NCI-H2227 (cell line): ENCODE results near the gene SLC26A2.
A peak's percentile ranks its signal among the peaks of the same experiment; 100 is the strongest.

ENCODE experiments used
- DNase-seq: peaks from one replicate; lab custom pipeline; 2025; ENCODE audit not compliant: unreplicated experiment; lab: John Stamatoyannopoulos, UW

The SLC26A2 gene

DNA sequence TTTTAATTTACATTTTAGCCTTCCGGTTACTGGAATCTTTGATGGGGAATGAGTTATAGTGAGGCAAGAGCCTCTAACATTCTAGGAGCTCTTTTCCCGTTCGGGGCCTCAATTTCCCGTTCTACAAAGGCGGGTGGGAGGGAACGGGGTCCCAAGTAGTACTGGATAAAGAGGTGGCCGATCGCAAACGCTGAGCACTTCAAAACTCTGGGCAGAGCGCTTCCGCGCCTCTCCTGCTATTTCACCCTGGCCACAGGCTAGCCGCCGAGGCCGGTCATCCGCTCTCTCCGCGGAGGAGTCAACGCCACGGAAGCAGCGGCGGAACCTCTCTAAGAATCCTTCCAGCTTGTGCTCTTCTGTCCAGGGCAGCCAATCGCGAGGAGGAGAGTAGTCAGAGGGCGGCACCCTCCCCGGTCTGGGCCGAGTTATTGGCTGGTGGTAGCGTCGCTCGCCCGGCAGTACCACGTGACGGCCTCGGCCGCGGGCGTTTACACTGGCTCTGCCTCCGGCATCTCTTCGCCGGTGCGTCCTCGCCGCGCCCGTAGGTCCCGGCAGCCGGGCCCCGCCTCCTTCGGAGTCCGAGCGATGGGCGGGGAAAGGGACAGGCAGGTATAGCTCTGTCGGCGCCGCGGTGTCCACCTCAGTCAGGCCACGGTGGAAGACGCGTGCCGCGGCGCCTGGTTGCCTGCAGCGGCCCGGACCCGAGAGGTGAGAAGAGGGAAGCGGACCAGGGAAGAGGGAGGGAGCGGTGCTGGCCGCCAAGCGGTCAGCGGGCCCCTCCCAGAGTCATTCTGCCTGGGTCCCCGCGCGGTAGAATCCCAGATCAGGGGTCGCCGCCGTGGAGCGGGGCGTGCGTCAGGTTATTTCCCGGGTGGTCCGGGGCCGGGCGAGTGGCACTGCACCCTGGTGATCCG is at the start of gene SLC26A2:
Gene SLC26A2 (plus strand): TSS at position 487 of the 914 bp plus-strand sequence. CDS start 16,895 bp downstream, outside the sequence.
- DNase-seq = peak; percentile 95

- no peak for DNase-seq
These were observed 49.5 kb upstream of the SLC26A2 start for GRCh38 chr5:149911031-149911430.

- no peak for DNase-seq
These were observed 48.2 kb upstream of the SLC26A2 start for GRCh38 chr5:149912226-149912871.

- no peak for DNase-seq
These were observed 46.8 kb upstream of the SLC26A2 start for GRCh38 chr5:149913436-149914419.

GRCh38 chr5:149915392-149916260 is 44.9 kb upstream of the SLC26A2 start:
- DNase-seq = no peak

DNA sequence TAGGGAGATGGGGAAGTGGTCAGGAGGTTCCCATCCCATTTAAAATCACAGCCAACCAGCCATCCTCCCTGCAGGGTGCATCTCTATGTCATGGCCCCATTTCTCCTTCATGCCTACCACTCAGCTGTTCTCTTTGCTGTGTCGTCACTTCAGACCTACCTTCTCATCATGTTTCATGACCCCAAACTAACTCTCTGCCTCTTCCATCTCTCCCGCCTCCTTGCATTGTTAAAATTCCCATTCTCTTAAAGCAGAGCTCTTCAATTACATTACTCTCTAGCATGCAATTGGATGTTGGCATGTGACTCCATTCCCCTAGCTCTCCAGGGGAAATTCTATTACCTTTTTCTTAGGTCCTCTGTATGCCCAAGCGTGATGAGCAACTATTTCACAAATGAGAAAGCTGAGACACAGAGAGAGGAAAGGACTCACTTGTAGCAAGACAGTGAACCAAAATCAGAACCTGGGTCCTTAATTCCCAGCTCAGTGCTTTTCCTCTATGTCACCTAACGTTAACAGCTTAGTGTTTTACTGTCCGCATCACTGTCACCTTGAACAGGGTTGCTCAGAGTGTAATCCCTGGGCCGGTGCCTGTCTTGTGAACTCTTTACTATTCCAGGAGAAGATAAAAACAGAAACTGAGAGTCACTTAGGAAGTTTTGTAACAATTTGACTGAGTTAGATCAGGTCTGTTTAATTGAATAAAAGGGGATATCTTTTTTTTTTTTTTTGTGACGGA is 44.1 kb upstream of the SLC26A2 start:
- DNase-seq = no peak

GRCh38 chr5:149917073-149917676 is 43.4 kb upstream of the SLC26A2 start:
- DNase-seq = no peak

GRCh38 chr5:149921597-149921996 is 39.0 kb upstream of the SLC26A2 start:
- no peak for DNase-seq

DNA sequence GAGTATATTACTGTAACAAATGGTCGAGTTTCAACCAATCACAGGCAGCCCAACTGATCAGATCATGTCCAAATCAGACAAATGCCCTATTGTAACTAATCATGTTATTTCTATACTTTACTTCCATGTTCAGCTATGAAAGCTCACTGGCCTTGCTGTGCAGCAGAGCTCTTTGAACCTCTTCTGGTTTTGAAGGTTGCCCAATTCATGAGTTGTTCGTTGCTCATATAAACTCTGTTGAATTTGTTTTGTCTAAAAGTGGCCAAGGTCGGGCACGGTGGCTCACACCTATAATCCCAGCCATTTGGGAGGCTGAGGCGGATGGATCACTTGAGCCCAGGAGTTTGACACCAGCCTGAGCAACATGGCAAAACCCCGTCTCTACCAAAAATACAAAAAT is 37.6 kb upstream of the SLC26A2 start:
- DNase-seq = no peak

DNA sequence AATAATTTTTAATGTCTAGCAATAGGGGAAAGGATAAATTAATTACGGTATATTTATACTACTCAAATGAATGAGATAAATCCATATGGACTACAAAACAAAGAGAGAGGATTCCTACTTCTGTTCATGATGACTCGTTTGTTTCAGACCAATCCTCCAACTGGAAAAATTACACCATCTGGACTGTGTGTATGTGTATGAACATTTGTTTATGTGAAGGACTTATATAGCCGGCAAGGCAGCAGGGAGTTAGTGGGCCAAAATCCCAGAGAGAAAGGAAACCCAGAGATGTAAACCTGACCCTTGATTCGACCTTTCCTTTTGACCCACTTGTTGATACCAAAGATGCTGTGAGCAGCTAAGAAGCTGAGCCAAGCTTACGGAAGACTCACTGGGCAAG is 36.1 kb upstream of the SLC26A2 start:
- no peak for DNase-seq

DNA sequence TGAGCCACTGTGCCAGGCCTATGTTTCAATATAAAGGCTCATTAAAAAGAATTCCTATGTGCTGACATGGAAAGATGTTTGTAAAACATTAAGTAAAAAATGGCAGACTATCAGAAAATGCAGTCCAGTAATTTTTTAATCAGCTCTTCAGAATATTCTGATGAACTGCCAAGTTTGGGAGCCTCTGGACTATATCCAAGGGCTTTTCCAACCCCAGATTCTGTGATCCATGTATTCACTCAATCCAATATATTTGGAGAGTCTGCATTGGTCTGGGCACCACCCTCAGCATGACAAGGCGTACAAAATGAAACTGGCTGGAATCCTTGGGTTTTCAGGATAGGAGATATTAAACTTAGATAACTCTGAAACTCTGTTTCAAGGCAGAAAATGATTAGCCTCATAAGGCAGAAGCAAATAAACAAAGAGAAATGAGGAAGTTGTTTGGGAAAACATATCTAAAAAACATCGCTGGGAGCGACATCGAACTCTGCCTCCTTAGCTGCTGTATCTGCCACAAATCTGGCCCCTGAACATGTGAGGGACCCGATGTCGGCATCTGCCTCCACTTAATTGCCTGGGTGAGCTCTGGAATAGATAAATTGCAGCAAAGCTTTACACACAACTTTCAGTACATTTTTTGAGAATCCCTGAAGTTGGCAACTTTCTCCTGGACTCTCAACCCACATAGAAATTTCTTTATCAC is 30.4 kb upstream of the SLC26A2 start:
- no peak for DNase-seq

GRCh38 chr5:149930749-149931574 is 29.6 kb upstream of the SLC26A2 start:
- no peak for DNase-seq

DNA sequence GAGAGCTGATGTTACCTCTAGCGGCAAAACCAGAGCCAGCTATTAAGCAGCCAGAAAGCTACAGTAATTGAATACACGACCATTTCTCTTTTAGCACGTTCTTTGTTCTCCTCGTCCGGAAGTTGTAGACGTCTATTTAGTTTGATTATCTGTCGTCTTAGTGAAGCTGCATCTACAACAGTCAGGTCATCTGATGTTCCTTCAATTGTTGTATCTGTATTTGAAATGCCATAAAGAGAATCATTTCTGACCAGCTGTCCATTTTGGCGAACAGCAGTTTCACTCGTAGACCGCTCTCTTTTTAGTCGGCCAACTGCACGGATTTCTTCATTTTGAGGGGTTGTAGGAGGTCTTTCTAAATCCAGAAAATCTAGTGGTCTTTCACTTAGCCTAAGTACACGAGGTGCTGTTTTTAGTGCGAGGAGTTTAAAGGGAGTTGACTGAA is 28.5 kb upstream of the SLC26A2 start:
- peak; percentile 24 for DNase-seq

DNA sequence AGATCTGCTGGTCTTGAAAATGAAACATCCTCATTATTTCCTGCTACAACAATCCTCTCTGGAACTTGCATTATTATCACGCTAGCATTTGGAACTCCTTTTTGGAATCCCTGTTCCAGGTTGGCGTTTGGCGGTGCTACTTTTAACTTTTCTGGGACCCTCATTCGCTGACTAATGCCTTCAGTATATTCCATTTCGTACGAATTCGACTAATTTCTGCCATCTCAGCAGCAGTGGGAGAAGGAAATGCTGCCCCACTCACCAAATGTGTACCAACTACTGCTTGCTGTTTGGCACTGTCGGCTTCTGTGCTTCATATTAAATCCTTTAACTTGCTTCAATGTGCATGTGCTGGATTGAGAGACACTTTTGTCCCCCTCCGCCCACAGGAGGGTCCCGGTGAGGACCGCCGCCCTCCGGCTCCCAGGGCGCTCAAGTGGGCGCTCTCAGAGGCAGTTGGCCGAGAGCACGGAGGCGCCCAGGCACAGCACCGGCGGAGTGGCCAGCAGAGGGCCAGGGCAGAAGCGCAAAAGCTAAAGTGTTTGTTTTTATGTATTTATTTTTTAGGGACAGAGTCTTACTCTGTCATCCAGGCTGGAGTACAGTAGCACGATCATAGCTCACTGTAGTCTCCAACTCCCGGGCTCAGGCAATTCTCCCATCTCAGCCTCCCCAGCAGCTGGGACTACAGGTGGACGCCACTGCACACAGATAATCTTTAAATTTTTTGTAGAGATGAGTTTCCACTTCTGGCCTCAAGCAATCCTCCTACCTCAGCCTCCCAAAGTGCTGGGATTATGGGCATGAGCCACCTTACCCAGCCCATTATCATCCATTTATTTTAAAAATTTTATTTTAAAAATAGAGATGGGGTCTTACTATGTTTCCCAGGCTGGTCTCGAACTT is 27.9 kb upstream of the SLC26A2 start:
- DNase-seq = peak; percentile 67

GRCh38 chr5:149935431-149935901 is 25.1 kb upstream of the SLC26A2 start:
- DNase-seq = no peak

GRCh38 chr5:149936044-149936699 is 24.4 kb upstream of the SLC26A2 start:
- DNase-seq = no peak
